Calu3 (cell line): ENCODE measurements around the gene SLC25A26. TPM values are rescaled to one million over a fixed set of nuclear protein-coding genes. Genes with fewer than 3 reads are reported as not detected.
"Not testable (repeated sequence)": the region's sequence is repeated elsewhere in the genome, so short reads cannot be mapped to it uniquely, and the experiment has no call there.

Experiments used
- BruUV-seq: library from RNA; stranded (reverse); fragments of 400-500 nt; replicated peaks from 2 replicates; lab custom pipeline; 2021; lab: Mats Ljungman, UMichigan
- CTCF ChIA-PET: fragments of 300-600 bp; sonication (Branson Sonifier 250); formaldehyde crosslinking; loops from one replicate; lab custom pipeline; 2022; ENCODE audit warnings: antibody characterized with exemption; lab: Charles Lee
- DNase-seq: peaks from one replicate; pipeline ENCODE4 v3.0.0; 2022
- H3K27ac Mint-ChIP-seq: one replicate; pipeline ENCODE4 v1.8.0; 2022; ENCODE audit warnings: mixed read lengths; ENCODE audit not compliant: unreplicated experiment
- H3K27me3 Mint-ChIP-seq: one replicate; pipeline ENCODE4 v1.8.0; 2022; ENCODE audit warnings: mixed read lengths; ENCODE audit not compliant: unreplicated experiment
- H3K36me3 Mint-ChIP-seq: one replicate; pipeline ENCODE4 v1.8.0; 2022; ENCODE audit warnings: mild to moderate bottlenecking, moderate library complexity, mixed read lengths; ENCODE audit not compliant: insufficient read depth, unreplicated experiment
- H3K4me1 Mint-ChIP-seq: one replicate; pipeline ENCODE4 v1.8.0; 2022; ENCODE audit warnings: mild to moderate bottlenecking, low read depth, mixed read lengths; ENCODE audit not compliant: unreplicated experiment
- H3K4me3 Mint-ChIP-seq: one replicate; pipeline ENCODE4 v1.8.0; 2022; ENCODE audit warnings: mild to moderate bottlenecking, low read depth, moderate library complexity, mixed read lengths; ENCODE audit not compliant: unreplicated experiment
- H3K9me3 Mint-ChIP-seq: one replicate; pipeline ENCODE4 v1.8.0; 2022; ENCODE audit warnings: low read depth, mixed read lengths; ENCODE audit not compliant: unreplicated experiment
- CTCF ChIP-seq: fragments of 200-600 bp; IDR thresholded peaks from one replicate; pipeline ENCODE4 v1.8.0; 2022; ENCODE audit warnings: antibody characterized with exemption; ENCODE audit not compliant: unreplicated experiment
- intact Hi-C: fragments of 100-400 bp; cut with micrococcal nuclease; formaldehyde crosslinking; loops from one replicate; pipeline ENCODE4 v1.10.0; 2022; ENCODE audit not compliant: unreplicated experiment
- total RNA-seq: library from RNA; stranded (reverse); gene quantifications from 2 replicates; pipeline ENCODE4 v1.2.3, GENCODE V29; 2022

Gene SLC25A26
- total RNA-seq, 1 experiment from 2014 or later = 15.8 TPM

- H3K9me3 Mint-ChIP-seq = no peaks in the 10 kb centered on the region
- H3K4me1 Mint-ChIP-seq = no peaks in the 10 kb centered on the region
- CTCF ChIA-PET = interaction anchor here (0.7 kb wide), 2 partner anchors 20 to 645 kb away, joined by 3 to 5 read pairs; no protein-coding TSS in a partner anchor
- no peak for DNase-seq
- H3K27me3 Mint-ChIP-seq = no peaks in the 10 kb centered on the region
- H3K27ac Mint-ChIP-seq = no peak overlapping the region
- no TSS peak for BruUV-seq
- H3K36me3 Mint-ChIP-seq = no peaks in the 10 kb centered on the region
- no peak for TF ChIP-seq CTCF
- intact Hi-C loops = no loop called here
- H3K4me3 Mint-ChIP-seq = no peak overlapping the region
Measured at GRCh38 chr3:66297260-66297873, 76.6 kb downstream of the SLC25A26 start.

GRCh38 chr3:66297900-66298299, 77.1 kb downstream of the SLC25A26 start:
- DNase-seq = no peak
- no peaks in the 10 kb centered on the region for H3K4me1 Mint-ChIP-seq
- H3K27me3 Mint-ChIP-seq = no peaks in the 10 kb centered on the region
- intact Hi-C loops = no loop called here
- no TSS peak for BruUV-seq
- no peaks in the 10 kb centered on the region for H3K9me3 Mint-ChIP-seq
- TF ChIP-seq CTCF = no peak
- CTCF ChIA-PET = no interaction called here
- no peak overlapping the region for H3K27ac Mint-ChIP-seq
- H3K4me3 Mint-ChIP-seq = no peak overlapping the region
- H3K36me3 Mint-ChIP-seq = no peaks in the 10 kb centered on the region

- H3K27me3 Mint-ChIP-seq = no peaks in the 10 kb centered on the region
- BruUV-seq = no TSS peak
- H3K4me1 Mint-ChIP-seq = no peaks in the 10 kb centered on the region
- TF ChIP-seq CTCF = no peak
- intact Hi-C loops = no loop called here
- no peak for DNase-seq
- H3K36me3 Mint-ChIP-seq = no peaks in the 10 kb centered on the region
- CTCF ChIA-PET = no interaction called here
- H3K4me3 Mint-ChIP-seq = no peak overlapping the region
- no peaks in the 10 kb centered on the region for H3K9me3 Mint-ChIP-seq
- H3K27ac Mint-ChIP-seq = no peak overlapping the region
Measured at GRCh38 chr3:66298591-66298990, 77.8 kb downstream of the SLC25A26 start.

- intact Hi-C loops, BruUV-seq, H3K27me3 Mint-ChIP-seq, H3K36me3 Mint-ChIP-seq, H3K4me1 Mint-ChIP-seq, H3K9me3 Mint-ChIP-seq, H3K27ac Mint-ChIP-seq, DNase-seq, CTCF ChIA-PET, H3K4me3 Mint-ChIP-seq: not testable (repeated sequence)
Measured at GRCh38 chr3:66299085-66299484, 78.3 kb downstream of the SLC25A26 start.

GRCh38 chr3:66299891-66300290, 79.1 kb downstream of the SLC25A26 start:
- Mint-ChIP-seq H3K27me3 (no peaks in the 10 kb centered on the region), H3K4me3 (no peak overlapping the region), H3K9me3 (no peaks in the 10 kb centered on the region), H3K36me3 (no peaks in the 10 kb centered on the region), H3K27ac (no peak overlapping the region), H3K4me1 (no peaks in the 10 kb centered on the region)
- no peak for TF ChIP-seq CTCF
- CTCF ChIA-PET = no interaction called here
- BruUV-seq = no TSS peak
- intact Hi-C loops = no loop called here
- no peak for DNase-seq
